Measurements from ENCODE around the gene ZMYND8. TPM values are rescaled to one million over a fixed set of nuclear protein-coding genes. Genes with fewer than 3 reads are reported as not detected.

The ZMYND8 gene
- total and polyA plus RNA-seq, 10 of the 15 experiments (the other 5 are each of a cell fraction or from before 2014, with no cell fraction given) = 12.9 to 54.8 (median 23.1) TPM

- RAD21 ChIA-PET (ENCODE audit: unreplicated experiment) = no interaction called here
- Histone ChIP-seq H3K9me3 (replicated peaks; ENCODE audit: control insufficient read depth, insufficient read depth, low read length) (no peaks in the 10 kb centered on the region; the same call in 2 of the 3 replicates), H3K9ac (ENCODE audit: control insufficient read depth, insufficient read depth, low read length) (no peak overlapping the region), H3K79me2 (ENCODE audit: control insufficient read depth, insufficient read depth, low read length) (no peaks in the 10 kb centered on the region), H3K4me1 (ENCODE audit: control insufficient read depth, insufficient read depth, low read length) (no peaks in the 10 kb centered on the region), H2AFZ (ENCODE audit: control insufficient read depth, low read depth, low read length) (no peak overlapping the region), H3K4me2 (ENCODE audit: control insufficient read depth, insufficient read depth) (no peak overlapping the region), H3K27ac (ENCODE audit: control insufficient read depth, insufficient read depth) (no peak overlapping the region), H3K27me3 (replicated peaks in 1 of 2; ENCODE audit: control insufficient read depth in 2 of 2, insufficient read depth in 2 of 2, low read length in 1 of 2) (no peaks in the 10 kb centered on the region; a peak in 1 of 4 replicates), H4K20me1 (ENCODE audit: control insufficient read depth, insufficient read depth) (no peaks in the 10 kb centered on the region), H3K4me3 (no peak overlapping the region), H3K36me3 (ENCODE audit: control insufficient read depth in 2 of 2, insufficient read depth in 2 of 2, low read length in 1 of 2) (no peaks in the 10 kb centered on the region)
- intact Hi-C loops (cut with micrococcal nuclease; ENCODE audit: unreplicated experiment) (no loop called here), in situ Hi-C loops (cut with MboI) (no loop called here)
- SMC1A ChIA-PET (ENCODE audit: uncharacterized antibody, unreplicated experiment) = no interaction called here
- FAIRE-seq = no peak
- ATAC-seq = no peak
- no TSS peak for BruUV-seq (replicated peaks)
- POLR2A ChIA-PET = no interaction called here
- TF ChIP-seq MTA2 (IDR thresholded peaks at IDR 0.05; ENCODE audit: low read depth) (no peak), SMC3 (IDR thresholded peaks at IDR 0.05; ENCODE audit: borderline replicate concordance, low read length) (no peak), NKRF (conservative IDR thresholded peaks at IDR 0.05) (no peak), MEF2B (IDR thresholded peaks at IDR 0.05; ENCODE audit: partially characterized antibody, poor library complexity, severe bottlenecking) (no peak), IKZF1 (conservative IDR thresholded peaks at IDR 0.05) (no peak), SRF (IDR thresholded peaks at IDR 0.05; ENCODE audit: low read depth in 2 of 2, low read length in 2 of 2) (no peak), BCL3 (IDR thresholded peaks at IDR 0.05; ENCODE audit: borderline replicate concordance, insufficient read depth, low read depth, low read length, poor library complexity, severe bottlenecking) (no peak)
- TF ChIP-seq, protein P1, sequence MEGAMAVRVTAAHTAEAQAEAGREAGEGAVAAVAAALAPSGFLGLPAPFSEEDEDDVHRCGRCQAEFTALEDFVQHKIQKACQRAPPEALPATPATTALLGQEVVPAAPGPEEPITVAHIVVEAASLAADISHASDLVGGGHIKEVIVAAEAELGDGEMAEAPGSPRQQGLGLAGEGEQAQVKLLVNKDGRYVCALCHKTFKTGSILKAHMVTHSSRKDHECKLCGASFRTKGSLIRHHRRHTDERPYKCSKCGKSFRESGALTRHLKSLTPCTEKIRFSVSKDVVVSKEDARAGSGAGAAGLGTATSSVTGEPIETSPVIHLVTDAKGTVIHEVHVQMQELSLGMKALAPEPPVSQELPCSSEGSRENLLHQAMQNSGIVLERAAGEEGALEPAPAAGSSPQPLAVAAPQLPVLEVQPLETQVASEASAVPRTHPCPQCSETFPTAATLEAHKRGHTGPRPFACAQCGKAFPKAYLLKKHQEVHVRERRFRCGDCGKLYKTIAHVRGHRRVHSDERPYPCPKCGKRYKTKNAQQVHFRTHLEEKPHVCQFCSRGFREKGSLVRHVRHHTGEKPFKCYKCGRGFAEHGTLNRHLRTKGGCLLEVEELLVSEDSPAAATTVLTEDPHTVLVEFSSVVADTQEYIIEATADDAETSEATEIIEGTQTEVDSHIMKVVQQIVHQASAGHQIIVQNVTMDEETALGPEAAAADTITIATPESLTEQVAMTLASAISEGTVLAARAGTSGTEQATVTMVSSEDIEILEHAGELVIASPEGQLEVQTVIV (IDR thresholded peaks at IDR 0.05; ENCODE audit: borderline replicate concordance, partially characterized antibody) = no peak
- CTCF ChIA-PET = no interaction called here
- no peak for DNase-seq (ENCODE audit: low read depth, low spot score)
- WGBS (ENCODE audit: insufficient coverage, insufficient replicate concordance, low lambda C conversion rate, missing lambda C conversion rate) = 75% methylated on average over 14 of the region's 14 CpGs
These were observed 195.5 kb downstream of the ZMYND8 start for GRCh38 chr20:47160992-47161391.

Data from GM12878 (cell line).